ENCODE results near the gene OLFM4.

Gene OLFM4

DNA sequence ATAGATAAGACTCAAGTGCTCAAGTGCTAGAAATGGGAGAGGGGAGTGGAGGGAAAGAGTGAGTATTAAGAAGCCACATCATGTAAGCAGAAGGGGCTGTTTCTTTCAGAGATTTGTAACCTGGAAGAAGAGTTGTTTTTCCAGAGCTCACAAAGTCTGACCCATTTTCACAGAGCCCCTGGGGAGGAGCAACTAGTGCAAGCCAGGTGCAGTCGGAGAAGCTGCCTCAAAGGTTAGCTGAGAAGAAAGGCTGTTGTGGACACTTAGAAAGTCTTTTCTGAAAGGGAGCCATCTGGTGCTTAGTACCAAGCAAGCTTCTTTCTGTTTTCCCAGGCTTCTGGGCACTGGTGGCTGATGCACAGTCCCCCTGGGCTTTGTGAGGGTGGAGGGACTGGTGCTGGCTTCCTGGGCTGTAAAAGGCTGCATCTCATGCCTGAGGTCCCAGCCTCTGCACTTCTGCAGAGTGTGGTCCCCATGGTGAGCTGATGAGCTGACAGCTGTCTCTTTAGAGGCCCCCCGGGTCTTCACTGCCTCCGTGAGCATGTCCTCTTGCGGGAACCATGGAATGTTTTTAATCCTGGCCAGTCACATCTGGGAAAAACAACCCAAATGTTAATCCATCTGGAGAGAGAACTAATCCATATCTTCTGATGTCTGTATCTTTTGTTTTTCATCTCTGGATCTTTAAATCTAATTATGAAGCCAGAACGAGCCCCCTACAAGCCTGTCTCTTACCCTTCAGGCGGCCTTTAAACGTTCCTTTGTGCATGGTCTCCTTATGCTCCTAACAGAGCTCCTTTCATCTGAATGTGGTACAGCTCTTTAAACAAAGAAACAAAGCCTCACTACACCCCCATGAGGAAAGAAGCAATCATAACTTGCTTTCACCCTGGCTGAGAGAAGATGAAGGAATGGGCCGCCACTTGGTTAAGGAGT, 40.2 kb downstream of the OLFM4 start:
- Histone ChIP-seq H3K9ac (ENCODE audit: low read length) (no peak overlapping the region), H3K27ac (ENCODE audit: low read depth, low read length) (no peak overlapping the region), H3K36me3 (ENCODE audit: control insufficient read depth, insufficient read depth, low read length) (no peaks in the 10 kb centered on the region)

DNA sequence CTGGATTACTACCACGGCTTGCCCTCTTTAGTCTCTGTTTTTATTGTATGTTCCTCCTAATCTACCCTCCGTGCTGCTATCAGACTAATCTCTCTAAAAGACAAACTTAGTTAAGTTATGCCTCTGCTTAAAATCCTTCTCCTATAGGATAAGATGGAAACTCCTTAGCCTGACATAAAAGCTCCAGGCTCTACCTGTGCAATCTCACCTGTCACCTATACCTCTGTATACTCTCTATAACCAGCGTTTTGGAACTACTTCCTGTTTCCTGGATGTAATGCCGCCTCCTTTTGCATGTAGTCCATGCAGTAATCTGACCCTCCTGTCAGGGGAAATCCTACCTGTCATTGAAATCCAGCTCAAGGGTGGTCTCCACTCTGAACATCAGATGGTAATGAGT, 41.2 kb downstream of the OLFM4 start:
- no peaks in the 10 kb centered on the region for H3K27me3 ChIP-seq (ENCODE audit: control insufficient read depth, insufficient read depth, low read length)
- H3K9ac ChIP-seq (ENCODE audit: low read length), result no peak overlapping the region
- H3K27ac ChIP-seq (ENCODE audit: low read depth, low read length), result no peak overlapping the region
- no peaks in the 10 kb centered on the region for H3K36me3 ChIP-seq (ENCODE audit: control insufficient read depth, insufficient read depth, low read length)
- no peaks in the 10 kb centered on the region for H3K9me3 ChIP-seq (ENCODE audit: control insufficient read depth, insufficient read depth, low read depth, low read length)
- no peak overlapping the region for H3K4me3 ChIP-seq (ENCODE audit: low read depth, low read length)
- peaks cover 10% of the 10 kb centered on the region; the same call in 1 of the 2 replicates for H3K4me1 ChIP-seq (ENCODE audit: control insufficient read depth, insufficient read depth, low read length)

More for the DNA sequence above, 40.2 kb downstream of the OLFM4 start:
- Histone ChIP-seq H3K4me1 (ENCODE audit: control insufficient read depth, insufficient read depth, low read length) (peaks cover under 1% of the 10 kb centered on the region; the same call in 1 of the 2 replicates), H3K9me3 (ENCODE audit: control insufficient read depth, insufficient read depth, low read depth, low read length) (no peaks in the 10 kb centered on the region), H3K27me3 (ENCODE audit: control insufficient read depth, insufficient read depth, low read length) (no peaks in the 10 kb centered on the region), H3K4me3 (ENCODE audit: low read depth, low read length) (no peak overlapping the region)

DNA sequence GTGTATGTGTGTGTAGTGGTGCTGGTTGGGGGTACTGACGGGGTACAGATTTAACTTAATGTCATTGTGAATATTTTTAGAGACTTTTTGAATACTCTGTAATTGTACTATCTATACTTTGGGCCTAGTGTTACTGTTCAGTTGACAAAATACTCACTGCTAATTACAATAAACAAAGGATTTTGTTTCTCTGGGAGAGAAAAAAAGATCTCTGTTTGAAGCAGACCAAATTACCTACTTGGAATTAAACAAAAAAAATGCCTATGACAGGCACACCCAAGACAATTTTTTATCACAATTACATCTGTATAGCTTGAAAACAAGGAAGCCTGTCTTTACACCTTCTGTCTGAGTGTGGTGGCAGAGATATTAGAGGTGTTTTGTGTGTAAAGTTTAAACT, 45.1 kb downstream of the OLFM4 start:
- Histone ChIP-seq H3K4me3 (ENCODE audit: low read depth, low read length) (no peak overlapping the region), H3K4me1 (ENCODE audit: control insufficient read depth, insufficient read depth, low read length) (peaks cover 15% of the 10 kb centered on the region; the same call in 1 of the 2 replicates), H3K9me3 (ENCODE audit: control insufficient read depth, insufficient read depth, low read depth, low read length) (peaks cover 12% of the 10 kb centered on the region; the same call in 1 of the 2 replicates), H3K27me3 (ENCODE audit: control insufficient read depth, insufficient read depth, low read length) (no peaks in the 10 kb centered on the region), H3K36me3 (ENCODE audit: control insufficient read depth, insufficient read depth, low read length) (no peaks in the 10 kb centered on the region), H3K9ac (ENCODE audit: low read length) (no peak overlapping the region), H3K27ac (ENCODE audit: low read depth, low read length) (no peak overlapping the region)

DNA sequence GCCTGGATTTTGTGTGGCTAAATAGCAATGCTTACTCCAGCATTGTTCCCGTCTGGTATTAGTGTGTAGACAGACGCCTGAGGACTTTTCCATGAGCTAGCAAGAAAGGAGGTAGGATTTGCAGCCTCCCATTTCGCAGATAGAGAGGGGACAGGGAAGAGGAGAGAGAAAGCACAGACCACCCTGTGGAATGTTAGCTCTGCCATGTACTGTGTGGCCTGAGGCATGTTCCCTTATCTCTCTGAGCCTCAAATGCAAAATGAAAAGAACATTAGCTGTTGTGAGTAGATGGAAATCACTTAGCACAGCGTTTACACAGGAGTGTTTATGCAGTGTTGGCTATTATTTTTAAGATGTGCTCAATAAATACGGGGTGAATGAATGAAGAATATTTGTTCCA, 45.5 kb downstream of the OLFM4 start:
- Histone ChIP-seq H3K27me3 (ENCODE audit: control insufficient read depth, insufficient read depth, low read length) (no peaks in the 10 kb centered on the region), H3K4me3 (ENCODE audit: low read depth, low read length) (no peak overlapping the region)

DNA sequence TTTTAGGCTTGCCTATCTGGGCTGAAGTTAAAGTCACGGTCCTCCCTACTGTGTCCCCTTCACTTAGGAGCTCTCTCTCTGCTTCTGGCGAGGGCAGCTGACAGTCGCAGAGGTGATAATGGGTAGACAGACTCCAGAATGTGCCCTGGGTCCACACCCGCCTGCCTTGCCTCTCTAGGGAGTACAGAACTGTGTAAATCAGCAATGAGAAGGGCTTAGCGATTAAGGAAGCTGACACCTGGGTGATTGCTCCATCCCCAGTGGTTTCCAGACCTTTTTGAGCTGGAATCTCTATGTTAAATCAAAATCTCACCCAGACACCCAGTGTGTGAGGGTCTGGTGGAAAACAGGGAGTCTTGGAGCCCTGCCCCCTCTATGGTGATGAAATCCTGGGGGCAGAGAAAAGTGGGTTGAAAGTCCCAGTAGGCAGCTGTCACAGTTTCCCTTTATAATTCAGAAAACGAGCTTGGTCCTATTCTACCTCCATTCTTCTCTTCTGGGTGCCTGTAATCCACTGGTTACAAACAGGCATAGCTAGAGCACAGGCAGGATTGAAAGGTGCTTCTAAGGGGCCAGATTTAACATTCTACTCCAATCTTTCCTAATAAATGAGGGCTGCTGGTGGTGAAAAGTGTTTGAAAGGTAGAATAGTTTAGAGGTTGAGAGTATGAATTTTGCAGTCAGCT, 46.9 kb downstream of the OLFM4 start:
- no peak overlapping the region for H3K27ac ChIP-seq (ENCODE audit: low read depth, low read length)
- H3K9me3 ChIP-seq (ENCODE audit: control insufficient read depth, insufficient read depth, low read depth, low read length), result peaks cover 12% of the 10 kb centered on the region; the same call in 1 of the 2 replicates
- H3K4me3 ChIP-seq (ENCODE audit: low read depth, low read length), result no peak overlapping the region

More for the DNA sequence above, 45.5 kb downstream of the OLFM4 start:
- no peak overlapping the region for H3K27ac ChIP-seq (ENCODE audit: low read depth, low read length)
- H3K9me3 ChIP-seq (ENCODE audit: control insufficient read depth, insufficient read depth, low read depth, low read length), result peaks cover 12% of the 10 kb centered on the region; the same call in 1 of the 2 replicates
- H3K4me1 ChIP-seq (ENCODE audit: control insufficient read depth, insufficient read depth, low read length), result peaks cover 15% of the 10 kb centered on the region; the same call in 1 of the 2 replicates
- no peaks in the 10 kb centered on the region for H3K36me3 ChIP-seq (ENCODE audit: control insufficient read depth, insufficient read depth, low read length)
- H3K9ac ChIP-seq (ENCODE audit: low read length), result no peak overlapping the region

DNA sequence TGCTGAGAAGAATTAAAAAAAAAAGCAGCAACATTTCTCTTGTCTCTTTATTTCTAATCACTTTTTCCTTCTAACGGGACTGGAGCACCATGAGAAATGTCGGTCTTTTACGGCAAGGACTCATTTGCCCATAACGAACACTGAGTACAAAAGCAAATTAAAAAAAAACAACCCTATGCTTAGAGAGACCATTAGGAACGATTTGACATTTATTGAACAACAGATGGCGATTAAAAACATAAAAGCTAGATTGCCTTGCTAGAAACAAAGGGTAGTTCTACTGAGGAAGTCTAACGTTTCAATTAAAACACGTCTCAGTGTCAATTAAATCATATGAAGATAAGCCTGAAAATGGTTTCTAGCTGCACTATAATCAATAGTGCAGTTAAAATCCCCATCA, 51.1 kb downstream of the OLFM4 start:
- Histone ChIP-seq H3K27me3 (ENCODE audit: control insufficient read depth, insufficient read depth, low read length) (no peaks in the 10 kb centered on the region), H3K36me3 (ENCODE audit: control insufficient read depth, insufficient read depth, low read length) (no peaks in the 10 kb centered on the region), H3K4me1 (ENCODE audit: control insufficient read depth, insufficient read depth, low read length) (peaks cover 6% of the 10 kb centered on the region; the same call in 1 of the 2 replicates), H3K4me3 (ENCODE audit: low read depth, low read length) (no peak overlapping the region), H3K27ac (ENCODE audit: low read depth, low read length) (no peak overlapping the region), H3K9me3 (ENCODE audit: control insufficient read depth, insufficient read depth, low read depth, low read length) (peaks cover 24% of the 10 kb centered on the region), H3K9ac (ENCODE audit: low read length) (no peak overlapping the region)

More for the DNA sequence above, 46.9 kb downstream of the OLFM4 start:
- H3K36me3 ChIP-seq (ENCODE audit: control insufficient read depth, insufficient read depth, low read length), result no peaks in the 10 kb centered on the region
- H3K4me1 ChIP-seq (ENCODE audit: control insufficient read depth, insufficient read depth, low read length), result peaks cover 15% of the 10 kb centered on the region; the same call in 1 of the 2 replicates
- no peaks in the 10 kb centered on the region for H3K27me3 ChIP-seq (ENCODE audit: control insufficient read depth, insufficient read depth, low read length)
- no peak overlapping the region for H3K9ac ChIP-seq (ENCODE audit: low read length)

DNA sequence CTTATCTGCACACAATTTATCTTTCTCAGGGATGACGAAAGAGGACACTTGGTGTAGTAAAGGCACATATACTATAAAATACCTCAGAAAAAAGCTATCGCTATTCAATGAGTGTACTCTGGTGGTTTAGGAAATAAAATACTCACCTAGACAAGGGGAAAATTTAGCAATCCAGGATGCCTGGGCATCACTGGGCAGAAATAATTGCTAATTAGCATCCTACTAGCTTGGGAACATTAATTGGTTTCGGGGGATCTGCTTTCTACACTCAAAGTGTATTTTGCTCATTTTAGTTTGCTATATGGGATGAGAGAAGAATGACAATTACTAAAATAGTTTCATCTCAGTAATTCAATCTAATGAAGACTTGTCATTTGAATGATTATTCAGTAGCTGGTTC, 60.3 kb downstream of the OLFM4 start:
- no peaks in the 10 kb centered on the region for H3K27me3 ChIP-seq (ENCODE audit: control insufficient read depth, insufficient read depth, low read length)

DNA sequence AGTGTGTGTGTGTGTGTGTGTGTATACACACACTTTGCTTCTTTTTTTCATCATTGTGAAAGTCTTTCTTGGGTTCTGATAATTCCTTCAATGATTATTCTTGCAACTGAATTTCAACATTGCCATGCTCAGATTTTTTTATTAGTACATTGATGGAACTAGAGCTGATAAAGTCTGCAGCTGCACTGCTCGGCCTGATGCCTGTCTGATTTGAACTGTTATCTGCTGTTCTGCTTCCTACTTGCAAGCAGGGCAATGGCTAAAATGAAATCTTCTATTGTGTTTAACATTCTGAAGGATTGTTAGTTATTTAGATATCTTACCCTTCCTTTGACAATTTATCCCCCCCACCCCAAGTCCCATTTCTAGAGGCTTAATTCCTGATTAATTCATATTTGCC, 61.3 kb downstream of the OLFM4 start:
- Histone ChIP-seq H3K9ac (ENCODE audit: low read length) (no peak overlapping the region), H3K27me3 (ENCODE audit: control insufficient read depth, insufficient read depth, low read length) (no peaks in the 10 kb centered on the region), H3K27ac (ENCODE audit: low read depth, low read length) (no peak overlapping the region), H3K4me1 (ENCODE audit: control insufficient read depth, insufficient read depth, low read length) (no peaks in the 10 kb centered on the region), H3K4me3 (ENCODE audit: low read depth, low read length) (no peak overlapping the region), H3K36me3 (ENCODE audit: control insufficient read depth, insufficient read depth, low read length) (no peaks in the 10 kb centered on the region), H3K9me3 (ENCODE audit: control insufficient read depth, insufficient read depth, low read depth, low read length) (no peaks in the 10 kb centered on the region)

More for the DNA sequence above, 60.3 kb downstream of the OLFM4 start:
- H3K27ac ChIP-seq (ENCODE audit: low read depth, low read length), result no peak overlapping the region
- H3K4me3 ChIP-seq (ENCODE audit: low read depth, low read length), result no peak overlapping the region
- no peaks in the 10 kb centered on the region for H3K4me1 ChIP-seq (ENCODE audit: control insufficient read depth, insufficient read depth, low read length)
- peaks cover 3% of the 10 kb centered on the region for H3K9me3 ChIP-seq (ENCODE audit: control insufficient read depth, insufficient read depth, low read depth, low read length)
- H3K9ac ChIP-seq (ENCODE audit: low read length), result no peak overlapping the region
- no peaks in the 10 kb centered on the region for H3K36me3 ChIP-seq (ENCODE audit: control insufficient read depth, insufficient read depth, low read length)

DNA sequence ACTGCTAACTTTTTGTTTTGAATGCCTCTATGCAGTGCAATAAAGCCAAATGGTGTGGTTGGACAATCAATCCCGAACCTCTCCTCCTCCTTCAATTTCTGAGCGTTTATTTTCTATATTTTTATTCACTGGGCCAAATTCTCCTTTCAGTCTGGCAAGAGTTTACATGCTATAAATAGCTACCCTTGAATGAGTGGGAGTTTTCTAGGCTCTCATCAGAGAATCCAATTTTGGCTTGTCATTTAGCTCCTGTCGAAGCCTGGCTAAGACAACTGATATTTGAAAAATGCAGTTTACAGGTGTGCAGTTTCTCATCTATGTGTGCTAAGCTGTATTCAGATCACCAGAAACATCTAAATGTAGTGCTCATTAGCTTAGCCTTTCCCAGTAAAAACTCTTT, 61.8 kb downstream of the OLFM4 start:
- no peak overlapping the region for H3K4me3 ChIP-seq (ENCODE audit: low read depth, low read length)
- H3K27me3 ChIP-seq (ENCODE audit: control insufficient read depth, insufficient read depth, low read length), result no peaks in the 10 kb centered on the region
- H3K9ac ChIP-seq (ENCODE audit: low read length), result no peak overlapping the region

DNA sequence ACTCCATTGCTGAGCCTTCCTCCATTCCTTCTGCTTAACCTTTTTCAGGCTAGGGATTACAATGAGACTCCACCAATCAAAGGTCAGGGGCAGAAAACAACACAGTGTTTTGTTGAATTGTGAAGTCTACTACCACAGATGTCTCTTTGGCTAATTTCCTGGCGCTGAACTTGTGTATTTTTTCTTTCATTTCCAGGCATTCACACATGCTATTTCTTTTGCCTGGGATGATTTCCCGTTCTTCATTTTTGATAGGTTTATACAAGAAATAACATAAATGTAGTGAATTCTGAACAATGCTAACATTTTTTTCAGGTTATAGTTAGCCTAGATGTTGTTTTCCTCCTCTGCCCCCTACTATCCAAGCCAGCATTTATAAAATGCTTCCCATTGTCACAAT, 64.3 kb downstream of the OLFM4 start:
- Histone ChIP-seq H3K36me3 (ENCODE audit: control insufficient read depth, insufficient read depth, low read length) (no peaks in the 10 kb centered on the region), H3K9me3 (ENCODE audit: control insufficient read depth, insufficient read depth, low read depth, low read length) (no peaks in the 10 kb centered on the region), H3K9ac (ENCODE audit: low read length) (no peak overlapping the region), H3K27ac (ENCODE audit: low read depth, low read length) (no peak overlapping the region), H3K4me1 (ENCODE audit: control insufficient read depth, insufficient read depth, low read length) (no peaks in the 10 kb centered on the region), H3K27me3 (ENCODE audit: control insufficient read depth, insufficient read depth, low read length) (no peaks in the 10 kb centered on the region), H3K4me3 (ENCODE audit: low read depth, low read length) (no peak overlapping the region)

More for the DNA sequence above, 61.8 kb downstream of the OLFM4 start:
- Histone ChIP-seq H3K36me3 (ENCODE audit: control insufficient read depth, insufficient read depth, low read length) (no peaks in the 10 kb centered on the region), H3K9me3 (ENCODE audit: control insufficient read depth, insufficient read depth, low read depth, low read length) (no peaks in the 10 kb centered on the region), H3K27ac (ENCODE audit: low read depth, low read length) (no peak overlapping the region), H3K4me1 (ENCODE audit: control insufficient read depth, insufficient read depth, low read length) (no peaks in the 10 kb centered on the region)

DNA sequence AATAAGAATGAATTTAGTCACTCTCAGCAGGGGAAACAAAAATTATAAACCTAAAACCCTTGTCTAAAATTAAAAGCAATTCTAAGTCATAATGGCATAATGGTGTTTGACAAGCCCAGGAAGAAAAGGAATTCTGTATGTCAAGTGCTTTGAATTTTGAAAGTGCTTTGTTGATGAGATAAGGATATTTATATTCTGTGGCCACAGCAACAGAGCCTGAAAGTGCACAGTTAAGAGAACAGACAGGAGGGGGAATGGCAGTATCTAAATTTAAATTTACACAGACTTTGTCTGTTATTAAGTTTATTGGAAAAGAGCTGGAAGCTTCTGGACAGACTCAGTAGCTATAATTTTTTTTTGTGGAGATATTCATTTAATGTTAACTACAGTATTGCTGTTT, 69.8 kb downstream of the OLFM4 start:
- H3K36me3 ChIP-seq (ENCODE audit: control insufficient read depth, insufficient read depth, low read length), result no peaks in the 10 kb centered on the region
- no peak overlapping the region for H3K4me3 ChIP-seq (ENCODE audit: low read depth, low read length)
- no peaks in the 10 kb centered on the region for H3K9me3 ChIP-seq (ENCODE audit: control insufficient read depth, insufficient read depth, low read depth, low read length)

More for the DNA sequence above, 69.8 kb downstream of the OLFM4 start:
- H3K9ac ChIP-seq (ENCODE audit: low read length), result no peak overlapping the region
- H3K4me1 ChIP-seq (ENCODE audit: control insufficient read depth, insufficient read depth, low read length), result no peaks in the 10 kb centered on the region
- no peaks in the 10 kb centered on the region for H3K27me3 ChIP-seq (ENCODE audit: control insufficient read depth, insufficient read depth, low read length)
- H3K27ac ChIP-seq (ENCODE audit: low read depth, low read length), result no peak overlapping the region
